Measurements from ENCODE around the gene HTATSF1. TPM values are rescaled to one million over a fixed set of nuclear protein-coding genes. Genes with fewer than 3 reads are reported as not detected.

The HTATSF1 gene
- total RNA-seq, 3 donors from 2014 or later: 42.0 to 53.4 (median 52.2) TPM

DNA sequence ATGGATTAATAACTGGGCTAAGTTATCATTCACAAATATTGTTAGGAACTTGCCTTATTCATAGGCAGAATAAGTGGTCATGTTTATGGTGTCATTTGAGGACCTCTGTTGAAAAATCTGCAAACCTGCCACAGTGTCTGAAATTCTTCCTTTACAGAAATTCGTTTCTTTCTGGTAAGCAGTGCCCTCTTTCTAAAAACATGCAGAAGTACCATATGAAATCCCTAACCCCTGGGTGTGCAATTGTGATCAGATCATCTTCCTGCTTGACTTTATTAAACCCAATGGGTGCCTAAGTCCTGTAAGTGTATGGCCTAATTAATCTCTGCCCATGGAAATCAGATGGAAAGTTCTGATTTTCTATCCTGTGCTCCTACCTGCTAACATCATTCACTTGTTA, 4.4 kb upstream of the HTATSF1 start:
- Histone ChIP-seq H3K27ac (no peak overlapping the region), H3K4me1 (no peaks in the 10 kb centered on the region), H3K27me3 (peaks cover 0 to 56% of the 10 kb centered on the region in 2 donors), H3K36me3 (no peaks in the 10 kb centered on the region), H3K9me3 (no peaks in the 10 kb centered on the region), H3K4me3 (no peak overlapping the region)
- no peak for DNase-seq (ENCODE audit: low spot score in 2 of 2)
- TF ChIP-seq POLR2A (IDR thresholded peaks at IDR 0.05): no peak
- TF ChIP-seq POLR2AphosphoS5 (IDR thresholded peaks at IDR 0.05): no peak
- TF ChIP-seq, protein P1, sequence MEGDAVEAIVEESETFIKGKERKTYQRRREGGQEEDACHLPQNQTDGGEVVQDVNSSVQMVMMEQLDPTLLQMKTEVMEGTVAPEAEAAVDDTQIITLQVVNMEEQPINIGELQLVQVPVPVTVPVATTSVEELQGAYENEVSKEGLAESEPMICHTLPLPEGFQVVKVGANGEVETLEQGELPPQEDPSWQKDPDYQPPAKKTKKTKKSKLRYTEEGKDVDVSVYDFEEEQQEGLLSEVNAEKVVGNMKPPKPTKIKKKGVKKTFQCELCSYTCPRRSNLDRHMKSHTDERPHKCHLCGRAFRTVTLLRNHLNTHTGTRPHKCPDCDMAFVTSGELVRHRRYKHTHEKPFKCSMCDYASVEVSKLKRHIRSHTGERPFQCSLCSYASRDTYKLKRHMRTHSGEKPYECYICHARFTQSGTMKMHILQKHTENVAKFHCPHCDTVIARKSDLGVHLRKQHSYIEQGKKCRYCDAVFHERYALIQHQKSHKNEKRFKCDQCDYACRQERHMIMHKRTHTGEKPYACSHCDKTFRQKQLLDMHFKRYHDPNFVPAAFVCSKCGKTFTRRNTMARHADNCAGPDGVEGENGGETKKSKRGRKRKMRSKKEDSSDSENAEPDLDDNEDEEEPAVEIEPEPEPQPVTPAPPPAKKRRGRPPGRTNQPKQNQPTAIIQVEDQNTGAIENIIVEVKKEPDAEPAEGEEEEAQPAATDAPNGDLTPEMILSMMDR (IDR thresholded peaks at IDR 0.05): no peak
- intact Hi-C loops (cut with DNase I; ENCODE audit: low total_unique reads): no loop called here

DNA sequence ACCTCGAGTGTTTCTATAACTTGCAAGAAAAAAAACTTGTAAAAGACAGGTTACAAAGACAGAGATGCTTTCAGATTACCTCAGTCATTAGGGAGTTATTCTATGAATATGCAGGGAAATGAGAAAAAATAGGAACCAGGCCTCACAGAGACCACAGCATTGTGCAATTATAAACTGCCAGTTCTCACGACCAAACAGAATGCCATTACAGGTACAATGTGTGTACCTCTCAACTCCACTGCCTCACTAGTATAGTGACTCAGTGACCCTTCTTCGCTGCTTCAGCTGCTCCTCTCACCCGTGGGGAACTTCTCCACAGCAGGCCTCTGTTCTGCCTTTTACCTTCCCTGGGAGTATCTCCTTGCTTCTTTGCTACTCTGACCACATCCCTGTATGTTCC, 2.3 kb upstream of the HTATSF1 start:
- H3K36me3 ChIP-seq: no peaks in the 10 kb centered on the region
- no peak overlapping the region for H3K4me3 ChIP-seq
- H3K27ac ChIP-seq: no peak overlapping the region
- H3K27me3 ChIP-seq: peaks cover 0 to 41% of the 10 kb centered on the region in 2 donors
- no peaks in the 10 kb centered on the region for H3K9me3 ChIP-seq
- no peak for DNase-seq (ENCODE audit: low spot score in 2 of 2)
- TF ChIP-seq, protein P1 (IDR thresholded peaks at IDR 0.05): no peak
- no peak for TF ChIP-seq POLR2AphosphoS5 (IDR thresholded peaks at IDR 0.05)
- TF ChIP-seq POLR2A (IDR thresholded peaks at IDR 0.05): no peak
- intact Hi-C loops (cut with DNase I; ENCODE audit: low total_unique reads): no loop called here
- H3K4me1 ChIP-seq: no peaks in the 10 kb centered on the region

DNA sequence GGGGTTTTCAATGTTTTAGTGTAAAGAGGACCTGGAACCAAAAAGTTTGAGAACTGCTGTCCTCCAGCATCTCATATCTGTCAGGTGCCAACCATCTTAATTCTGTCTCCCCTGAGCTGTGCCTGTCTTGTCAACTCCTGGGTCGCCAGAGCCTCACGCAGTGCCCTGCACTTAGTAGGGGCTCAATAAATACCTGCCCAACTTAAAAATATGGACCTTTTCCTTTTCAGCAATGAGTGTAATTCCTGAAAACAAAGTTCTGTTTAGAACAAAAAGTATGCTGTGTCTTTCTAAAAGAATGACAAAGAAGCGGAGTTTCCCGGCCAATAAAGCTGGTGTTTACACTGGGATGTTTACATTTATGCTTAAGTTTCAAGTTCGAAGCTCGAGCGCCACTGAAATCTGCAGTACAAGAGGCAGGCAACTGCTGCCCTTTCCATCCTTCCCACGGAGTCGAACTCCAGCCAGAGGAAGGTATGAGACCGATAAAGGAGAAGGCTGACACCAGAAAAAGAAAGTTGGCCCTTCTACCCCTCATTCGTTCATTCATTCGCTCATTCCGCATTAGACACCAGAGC, 1.1 kb upstream of the HTATSF1 start:
- Histone ChIP-seq H3K27ac (peak overlapping the region; percentile 95 to 98), H3K27me3 (peaks cover 0 to 29% of the 10 kb centered on the region in 2 donors), H3K4me3 (peak overlapping the region; percentile 57 to 73 (median 60)), H3K4me1 (no peaks in the 10 kb centered on the region), H3K36me3 (no peaks in the 10 kb centered on the region), H3K9me3 (no peaks in the 10 kb centered on the region)
- TF ChIP-seq POLR2A (IDR thresholded peaks at IDR 0.05): no peak
- TF ChIP-seq, protein P1 (IDR thresholded peaks at IDR 0.05): no peak
- TF ChIP-seq POLR2AphosphoS5 (IDR thresholded peaks at IDR 0.05): no peak
- intact Hi-C loops (cut with DNase I; ENCODE audit: low total_unique reads): no loop called here
- no peak for DNase-seq (ENCODE audit: low spot score in 2 of 2)

DNA sequence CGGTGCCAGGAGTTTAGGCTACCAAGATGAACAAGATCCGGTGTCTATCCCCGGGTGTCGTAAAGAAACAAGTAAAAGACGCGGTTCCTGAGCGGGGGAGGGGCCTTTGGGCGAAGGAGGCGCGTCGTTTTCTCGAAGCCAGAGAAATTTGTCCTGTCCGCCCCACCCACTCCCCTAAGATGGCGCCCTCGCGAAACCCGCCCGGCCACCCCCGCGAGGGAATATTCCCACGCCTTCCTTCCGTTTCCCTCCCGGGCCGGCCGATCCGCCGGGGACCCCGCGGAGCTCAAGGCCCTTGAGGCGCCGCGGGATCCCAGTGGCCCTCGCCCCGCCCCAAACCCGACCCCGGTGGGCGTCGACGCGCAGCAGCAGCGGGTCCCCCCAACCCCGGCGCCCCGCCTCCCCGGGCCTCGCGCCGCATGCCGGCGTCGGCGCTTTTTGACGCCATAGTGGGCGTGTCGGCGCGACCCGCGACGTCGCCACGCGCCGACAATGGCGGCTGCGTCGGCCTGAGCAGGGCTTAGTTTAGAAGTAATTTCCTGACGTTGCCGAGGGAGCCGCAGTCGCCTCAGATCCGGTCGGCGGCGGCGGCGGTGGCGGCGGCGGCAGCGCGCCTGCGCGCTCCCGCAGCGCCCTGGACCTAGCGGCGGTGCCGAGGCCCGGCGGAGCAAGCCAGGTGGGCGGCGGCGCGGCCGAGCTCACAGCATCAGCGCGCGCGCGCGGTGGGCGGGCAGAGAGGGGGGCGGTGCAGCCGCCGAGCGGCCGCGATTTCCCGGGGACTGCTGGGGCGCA, 432 bp upstream of the HTATSF1 start:
- peak; percentile 76 to 81 for DNase-seq (ENCODE audit: low spot score in 2 of 2)
- peak overlapping the region; percentile 57 to 73 (median 60) for H3K4me3 ChIP-seq
- peak in 1 of 3 donors; percentile 29 for TF ChIP-seq POLR2AphosphoS5 (IDR thresholded peaks at IDR 0.05)
- TF ChIP-seq, protein P1 (IDR thresholded peaks at IDR 0.05): no peak
- H3K9me3 ChIP-seq: no peaks in the 10 kb centered on the region
- peak overlapping the region; percentile 95 to 98 for H3K27ac ChIP-seq
- no peaks in the 10 kb centered on the region for H3K4me1 ChIP-seq
- intact Hi-C loops (cut with DNase I; ENCODE audit: low total_unique reads): no loop called here
- H3K36me3 ChIP-seq: no peaks in the 10 kb centered on the region
- H3K27me3 ChIP-seq: peaks cover 0 to 23% of the 10 kb centered on the region in 2 donors

DNA sequence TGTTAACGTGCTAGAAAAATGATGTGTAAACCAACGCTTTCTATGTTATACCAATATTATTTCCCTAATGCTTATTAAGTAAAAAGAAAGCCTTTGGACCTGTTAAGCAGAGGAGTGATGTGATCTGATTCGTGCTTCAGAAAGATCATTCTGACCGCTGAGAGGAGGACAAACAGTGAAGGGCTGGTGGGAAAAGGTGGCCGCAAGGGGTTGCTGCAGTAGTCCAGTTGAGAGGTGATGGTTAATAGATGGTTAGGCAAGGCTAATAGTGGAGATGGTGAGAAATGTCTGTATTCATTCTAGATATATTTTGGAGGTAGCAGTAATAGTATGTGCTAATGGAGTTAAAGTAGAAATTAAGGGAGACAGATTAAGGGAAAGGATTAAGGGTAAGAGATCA, 21.7 kb downstream of the HTATSF1 start:
- H3K27ac ChIP-seq: no peak overlapping the region
- no peaks in the 10 kb centered on the region for H3K4me1 ChIP-seq
- H3K4me3 ChIP-seq: no peak overlapping the region
- H3K9me3 ChIP-seq: no peaks in the 10 kb centered on the region
- intact Hi-C loops (cut with DNase I; ENCODE audit: low total_unique reads): no loop called here
- no peaks in the 10 kb centered on the region for H3K36me3 ChIP-seq
- TF ChIP-seq POLR2A (IDR thresholded peaks at IDR 0.05) (no peak), POLR2AphosphoS5 (IDR thresholded peaks at IDR 0.05) (no peak)
- TF ChIP-seq, protein P1 (IDR thresholded peaks at IDR 0.05): no peak
- peaks cover 0 to 23% of the 10 kb centered on the region in 2 donors for H3K27me3 ChIP-seq
- DNase-seq (ENCODE audit: low spot score in 2 of 2): no peak

Measured in breast epithelium (tissue), 4 donors.